ENCODE data around the gene TROAP.

Gene TROAP

GRCh38 chr12:49295082-49295936, 27.7 kb upstream of the TROAP start, which contains the start of gene PRPH:
Gene PRPH, plus strand, starts transcription at chr12:49295147. Its CDS starts 54 bp downstream, at chr12:49295201.
- no peak for TF ChIP-seq MAX (IDR thresholded peaks at IDR 0.05; ENCODE audit: low read depth, low read length)
- TF ChIP-seq MYC (IDR thresholded peaks at IDR 0.05; ENCODE audit: low read depth, low read length), result no peak
- TF ChIP-seq, protein P1, sequence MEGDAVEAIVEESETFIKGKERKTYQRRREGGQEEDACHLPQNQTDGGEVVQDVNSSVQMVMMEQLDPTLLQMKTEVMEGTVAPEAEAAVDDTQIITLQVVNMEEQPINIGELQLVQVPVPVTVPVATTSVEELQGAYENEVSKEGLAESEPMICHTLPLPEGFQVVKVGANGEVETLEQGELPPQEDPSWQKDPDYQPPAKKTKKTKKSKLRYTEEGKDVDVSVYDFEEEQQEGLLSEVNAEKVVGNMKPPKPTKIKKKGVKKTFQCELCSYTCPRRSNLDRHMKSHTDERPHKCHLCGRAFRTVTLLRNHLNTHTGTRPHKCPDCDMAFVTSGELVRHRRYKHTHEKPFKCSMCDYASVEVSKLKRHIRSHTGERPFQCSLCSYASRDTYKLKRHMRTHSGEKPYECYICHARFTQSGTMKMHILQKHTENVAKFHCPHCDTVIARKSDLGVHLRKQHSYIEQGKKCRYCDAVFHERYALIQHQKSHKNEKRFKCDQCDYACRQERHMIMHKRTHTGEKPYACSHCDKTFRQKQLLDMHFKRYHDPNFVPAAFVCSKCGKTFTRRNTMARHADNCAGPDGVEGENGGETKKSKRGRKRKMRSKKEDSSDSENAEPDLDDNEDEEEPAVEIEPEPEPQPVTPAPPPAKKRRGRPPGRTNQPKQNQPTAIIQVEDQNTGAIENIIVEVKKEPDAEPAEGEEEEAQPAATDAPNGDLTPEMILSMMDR (IDR thresholded peaks at IDR 0.05; ENCODE audit: low read depth, low read length), result peak; percentile 20
- DNase-seq (ENCODE audit: low read depth), result peak; percentile 74
- H3K4me3 ChIP-seq (ENCODE audit: low read depth, low read length), result no peak within 1 kb of the TSS

DNA sequence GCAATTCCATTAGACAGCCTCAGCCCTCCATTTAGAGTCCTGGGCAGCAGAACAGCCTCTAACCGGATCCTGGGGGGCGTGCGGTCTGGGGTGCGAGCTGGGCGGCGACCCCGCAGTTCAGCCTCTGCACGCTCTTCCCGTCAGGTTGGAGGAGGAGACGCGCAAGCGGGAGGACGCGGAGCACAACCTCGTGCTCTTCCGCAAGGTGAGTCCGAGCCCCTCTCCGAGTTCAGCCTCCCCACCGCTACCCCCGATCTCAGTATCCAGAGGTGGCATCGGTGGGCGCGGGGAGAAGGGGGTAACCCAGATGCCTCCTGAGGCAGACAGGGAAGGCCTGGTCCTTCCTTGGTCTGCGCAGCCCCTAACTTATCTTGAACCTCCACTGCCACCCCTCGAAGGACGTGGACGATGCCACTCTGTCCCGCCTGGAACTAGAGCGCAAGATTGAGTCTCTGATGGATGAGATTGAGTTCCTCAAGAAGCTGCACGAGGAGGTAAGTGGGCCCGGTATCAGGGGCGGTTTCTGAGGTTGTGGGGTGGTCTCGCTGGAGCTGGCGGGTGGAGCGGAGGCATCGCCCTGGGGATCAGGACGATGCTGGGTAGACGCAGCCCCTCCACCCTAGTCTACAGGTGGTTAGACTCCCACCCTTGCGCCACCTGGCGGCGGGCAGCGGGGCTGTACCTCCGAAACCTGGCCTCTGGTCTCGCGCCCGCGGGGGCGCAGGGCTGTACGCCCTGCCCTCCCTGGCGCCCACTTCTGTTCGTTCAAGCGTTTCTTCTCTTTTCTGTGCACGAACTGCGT, 26.8 kb upstream of the TROAP start:
- DNase-seq (ENCODE audit: low read depth), result peak; percentile 43
- TF ChIP-seq MAX (IDR thresholded peaks at IDR 0.05; ENCODE audit: low read depth, low read length) (no peak), MYC (IDR thresholded peaks at IDR 0.05; ENCODE audit: low read depth, low read length) (no peak)
- TF ChIP-seq, protein P1 (IDR thresholded peaks at IDR 0.05; ENCODE audit: low read depth, low read length), result peak; percentile 70
- no peak overlapping the region for H3K4me3 ChIP-seq (ENCODE audit: low read depth, low read length)

GRCh38 chr12:49296836-49297694, 26.0 kb upstream of the TROAP start:
- no peak for TF ChIP-seq POLR2A (IDR thresholded peaks at IDR 0.05; ENCODE audit: extremely low read depth, insufficient read length)
- TF ChIP-seq MAX (IDR thresholded peaks at IDR 0.05; ENCODE audit: low read depth, low read length), result no peak
- TF ChIP-seq, protein P1 (IDR thresholded peaks at IDR 0.05; ENCODE audit: low read depth, low read length), result no peak
- H3K4me3 ChIP-seq (ENCODE audit: low read depth, low read length), result no peak overlapping the region
- DNase-seq (ENCODE audit: low read depth), result peak; percentile 81

GRCh38 chr12:49297695-49298060, 25.4 kb upstream of the TROAP start:
- no peak overlapping the region for H3K4me3 ChIP-seq (ENCODE audit: low read depth, low read length)
- TF ChIP-seq, protein P1 (IDR thresholded peaks at IDR 0.05; ENCODE audit: low read depth, low read length), result no peak
- TF ChIP-seq MAX (IDR thresholded peaks at IDR 0.05; ENCODE audit: low read depth, low read length) (no peak), POLR2A (IDR thresholded peaks at IDR 0.05; ENCODE audit: extremely low read depth, insufficient read length) (no peak), MYC (IDR thresholded peaks at IDR 0.05; ENCODE audit: low read depth, low read length) (no peak)
- DNase-seq (ENCODE audit: low read depth), result no peak

DNA sequence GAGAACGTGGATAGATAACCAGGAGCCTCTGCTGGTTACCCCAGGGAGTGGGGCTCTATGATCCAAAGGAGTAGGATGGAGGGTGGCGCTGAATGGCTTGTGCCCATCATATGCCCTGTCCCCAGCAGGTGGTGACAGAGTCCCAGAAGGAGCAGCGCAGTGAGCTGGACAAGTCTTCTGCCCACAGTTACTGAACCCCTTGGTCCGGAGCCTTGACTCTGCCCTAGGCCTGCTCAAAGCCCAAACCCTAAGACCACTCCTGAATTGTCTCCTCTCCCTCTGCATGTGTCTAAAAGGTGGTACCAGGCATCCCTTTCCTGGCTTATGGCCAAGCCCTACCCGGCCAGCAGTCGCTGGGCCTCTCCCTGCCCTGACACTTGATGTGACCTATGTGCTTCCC, 24.9 kb upstream of the TROAP start:
- H3K4me3 ChIP-seq (ENCODE audit: low read depth, low read length), result no peak overlapping the region
- peak; percentile 44 for DNase-seq (ENCODE audit: low read depth)
- TF ChIP-seq MAX (IDR thresholded peaks at IDR 0.05; ENCODE audit: low read depth, low read length), result no peak
- TF ChIP-seq, protein P1 (IDR thresholded peaks at IDR 0.05; ENCODE audit: low read depth, low read length), result peak; percentile 12
- no peak for TF ChIP-seq MYC (IDR thresholded peaks at IDR 0.05; ENCODE audit: low read depth, low read length)
- no peak for TF ChIP-seq POLR2A (IDR thresholded peaks at IDR 0.05; ENCODE audit: extremely low read depth, insufficient read length)

All from NB4 (cell line).